ENCODE results near the gene HMCN2.

Gene HMCN2

DNA sequence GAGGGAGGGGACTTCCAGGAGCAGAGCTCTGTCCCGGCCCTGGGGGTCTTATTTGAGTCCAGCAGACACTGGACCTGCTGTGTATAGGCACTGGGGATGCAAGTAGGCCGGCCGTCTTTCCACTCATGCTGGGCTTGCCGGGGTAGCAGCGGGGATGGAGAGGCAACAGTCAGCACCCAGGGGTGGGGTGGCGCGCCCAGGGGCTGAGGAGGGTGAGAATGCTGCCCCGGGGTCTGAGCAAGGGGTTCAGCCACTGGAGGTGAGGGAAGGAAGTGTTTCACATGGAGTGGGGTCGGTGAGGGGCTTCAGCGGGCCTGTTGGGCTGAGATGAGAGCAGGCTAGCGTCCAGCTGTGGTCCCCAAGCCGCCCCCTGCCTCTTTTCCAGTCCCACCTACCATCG, 88.8 kb downstream of the HMCN2 start:
- in situ Hi-C loops (cut with MboI; ENCODE audit: low sequenced_read_pairs): no loop called here

DNA sequence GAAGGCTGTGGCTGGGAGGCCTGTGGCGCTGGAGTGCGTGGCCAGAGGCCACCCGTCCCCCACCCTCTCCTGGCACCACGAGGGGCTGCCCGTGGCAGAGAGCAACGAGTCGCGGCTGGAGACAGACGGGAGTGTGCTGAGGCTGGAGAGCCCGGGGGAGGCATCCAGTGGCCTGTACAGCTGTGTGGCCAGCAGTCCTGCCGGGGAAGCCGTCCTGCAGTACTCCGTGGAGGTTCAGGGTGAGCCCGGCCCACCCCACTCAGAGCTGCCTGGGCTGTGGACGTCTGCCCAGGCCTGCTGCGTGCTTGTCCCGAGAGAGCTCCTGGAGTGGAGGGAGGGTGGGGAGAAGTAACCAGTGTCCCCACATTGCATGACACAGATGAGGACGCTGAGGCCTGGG, 89.2 kb downstream of the HMCN2 start:
- in situ Hi-C loops (cut with MboI; ENCODE audit: low sequenced_read_pairs): no loop called here

DNA sequence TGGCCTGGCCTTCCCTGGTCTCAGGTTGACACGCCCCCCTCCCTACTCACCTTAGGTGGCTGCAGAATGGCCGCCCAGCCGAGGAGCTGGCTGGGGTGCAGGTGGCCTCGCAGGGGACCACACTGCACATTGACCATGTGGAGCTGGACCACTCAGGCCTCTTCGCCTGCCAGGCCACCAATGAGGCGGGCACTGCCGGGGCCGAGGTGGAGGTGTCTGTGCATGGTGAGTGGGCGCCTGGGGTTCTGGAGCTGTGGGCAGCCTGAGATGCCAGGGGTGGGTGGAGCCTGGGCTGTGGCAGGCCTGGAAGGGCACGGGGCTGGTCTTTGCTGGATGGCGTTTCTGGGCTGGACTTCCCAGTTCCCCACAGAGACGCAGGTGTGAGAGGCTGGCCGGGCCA, 90.5 kb downstream of the HMCN2 start:
- in situ Hi-C loops (cut with MboI; ENCODE audit: low sequenced_read_pairs): no loop called here

- in situ Hi-C loops (cut with MboI; ENCODE audit: low sequenced_read_pairs): no loop called here
Measured at GRCh38 chr9:130356877-130357584, 91.5 kb downstream of the HMCN2 start.

- in situ Hi-C loops (cut with MboI; ENCODE audit: low sequenced_read_pairs): no loop called here
Measured at GRCh38 chr9:130358928-130359327, 93.4 kb downstream of the HMCN2 start.

DNA sequence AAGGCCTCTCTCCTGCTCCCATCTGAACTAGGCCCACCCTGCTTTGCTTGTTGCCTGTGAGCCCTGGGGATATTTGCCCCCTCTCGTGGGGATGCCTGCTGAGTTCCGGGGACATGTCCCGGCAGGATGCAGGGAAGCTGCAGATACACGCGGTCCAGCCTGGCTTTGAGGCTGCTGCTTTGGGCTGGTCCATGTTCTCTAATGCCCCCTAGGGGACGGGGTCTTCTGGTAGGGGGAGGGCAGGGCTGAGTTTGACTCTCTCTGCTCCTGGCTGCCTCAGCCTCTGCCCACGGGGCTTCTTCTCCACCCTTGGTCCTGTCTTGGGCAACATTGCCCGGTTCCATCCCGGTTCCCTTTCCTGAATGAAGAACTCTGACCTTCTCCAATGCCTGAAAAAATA, 94.3 kb downstream of the HMCN2 start:
- in situ Hi-C loops (cut with MboI; ENCODE audit: low sequenced_read_pairs): no loop called here

GRCh38 chr9:130360672-130361071, 95.1 kb downstream of the HMCN2 start:
- in situ Hi-C loops (cut with MboI; ENCODE audit: low sequenced_read_pairs): no loop called here

GRCh38 chr9:130361873-130362362, 96.4 kb downstream of the HMCN2 start:
- in situ Hi-C loops (cut with MboI; ENCODE audit: low sequenced_read_pairs): no loop called here

GRCh38 chr9:130362691-130363090, 97.1 kb downstream of the HMCN2 start:
- in situ Hi-C loops (cut with MboI; ENCODE audit: low sequenced_read_pairs): no loop called here

DNA sequence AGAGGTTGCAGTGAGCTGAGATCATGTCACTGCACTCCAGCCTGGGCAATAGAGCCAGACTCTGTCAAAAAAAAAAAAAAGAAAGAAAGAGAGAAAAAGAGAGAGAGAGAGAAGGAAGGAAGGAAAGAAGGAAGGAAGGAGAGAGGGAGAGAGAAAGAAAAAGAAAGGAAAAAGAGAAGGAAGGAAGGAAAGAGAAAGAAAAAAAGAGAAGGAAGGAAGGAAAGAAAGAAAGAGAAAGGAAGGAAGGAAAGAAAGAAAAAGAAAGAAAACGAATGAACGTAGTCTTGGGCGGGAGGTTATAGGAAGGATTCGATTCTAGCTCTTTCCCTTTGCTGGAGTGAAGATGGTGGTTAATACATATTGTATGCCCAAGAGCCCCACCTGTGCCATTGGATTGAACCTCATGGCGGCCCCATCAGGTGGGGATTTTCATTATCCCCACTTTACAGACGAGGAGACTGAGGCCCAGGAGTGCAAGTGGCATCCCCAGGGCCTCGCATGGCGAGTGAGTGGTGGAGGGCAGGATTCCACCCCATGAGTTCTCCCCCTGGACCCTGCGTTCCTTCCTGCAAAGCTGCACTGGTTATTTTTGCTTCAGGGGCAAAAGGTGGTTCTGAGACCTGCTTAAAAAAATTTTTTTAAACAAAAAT, 98.3 kb downstream of the HMCN2 start:
- in situ Hi-C loops (cut with MboI; ENCODE audit: low sequenced_read_pairs): no loop called here

GRCh38 chr9:130364619-130365322, 99.2 kb downstream of the HMCN2 start:
- in situ Hi-C loops (cut with MboI; ENCODE audit: low sequenced_read_pairs): no loop called here

GRCh38 chr9:130365323-130365721, 99.8 kb downstream of the HMCN2 start:
- in situ Hi-C loops (cut with MboI; ENCODE audit: low sequenced_read_pairs): no loop called here

DNA sequence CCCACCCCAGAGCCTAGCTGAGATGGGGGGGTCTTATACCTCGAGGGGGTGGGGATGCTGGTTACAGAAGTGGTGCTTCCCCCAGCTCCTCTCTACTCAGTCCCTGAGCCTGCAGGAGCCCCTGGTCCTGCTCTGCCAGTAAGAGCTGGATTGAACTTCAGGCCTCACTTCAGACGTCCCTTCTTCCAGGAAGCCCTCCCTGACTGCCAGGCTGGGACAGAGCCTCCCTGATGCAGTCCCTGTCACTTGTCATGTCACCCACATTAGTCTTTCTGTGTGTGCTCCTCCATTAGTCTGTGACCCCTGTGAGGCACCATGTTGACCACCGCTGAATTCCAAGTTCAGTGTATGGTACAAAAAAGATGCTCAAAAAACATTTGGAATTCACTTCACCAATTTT, 100.5 kb downstream of the HMCN2 start:
- in situ Hi-C loops (cut with MboI; ENCODE audit: low sequenced_read_pairs): no loop called here

GRCh38 chr9:130366888-130367550, 101.5 kb downstream of the HMCN2 start:
- in situ Hi-C loops (cut with MboI; ENCODE audit: low sequenced_read_pairs): no loop called here

DNA sequence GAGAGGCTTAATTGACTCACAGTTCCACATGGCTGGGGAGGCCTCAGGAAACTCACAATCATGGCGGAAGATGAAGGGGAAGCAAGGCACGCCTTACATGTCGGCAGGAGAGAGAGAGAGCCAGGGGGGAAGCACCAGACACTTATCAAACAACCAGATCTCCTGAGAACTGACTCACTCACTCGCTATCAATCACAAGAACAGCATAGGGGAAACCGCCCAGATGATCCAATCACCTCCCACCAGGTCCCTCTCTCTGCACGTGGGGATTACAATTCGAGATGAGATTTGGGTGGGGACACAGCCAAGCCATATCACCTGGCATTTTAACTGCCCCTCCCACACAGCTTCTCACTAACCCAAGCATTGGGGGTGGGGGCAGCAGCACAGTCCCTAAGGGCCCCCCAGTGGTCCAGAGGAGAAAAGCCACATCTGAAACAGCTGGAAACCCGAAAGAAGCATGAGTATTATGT, 103.1 kb downstream of the HMCN2 start:
- in situ Hi-C loops (cut with MboI; ENCODE audit: low sequenced_read_pairs): no loop called here

- in situ Hi-C loops (cut with MboI; ENCODE audit: low sequenced_read_pairs): no loop called here
Measured at GRCh38 chr9:130370226-130370625, 104.7 kb downstream of the HMCN2 start.

DNA sequence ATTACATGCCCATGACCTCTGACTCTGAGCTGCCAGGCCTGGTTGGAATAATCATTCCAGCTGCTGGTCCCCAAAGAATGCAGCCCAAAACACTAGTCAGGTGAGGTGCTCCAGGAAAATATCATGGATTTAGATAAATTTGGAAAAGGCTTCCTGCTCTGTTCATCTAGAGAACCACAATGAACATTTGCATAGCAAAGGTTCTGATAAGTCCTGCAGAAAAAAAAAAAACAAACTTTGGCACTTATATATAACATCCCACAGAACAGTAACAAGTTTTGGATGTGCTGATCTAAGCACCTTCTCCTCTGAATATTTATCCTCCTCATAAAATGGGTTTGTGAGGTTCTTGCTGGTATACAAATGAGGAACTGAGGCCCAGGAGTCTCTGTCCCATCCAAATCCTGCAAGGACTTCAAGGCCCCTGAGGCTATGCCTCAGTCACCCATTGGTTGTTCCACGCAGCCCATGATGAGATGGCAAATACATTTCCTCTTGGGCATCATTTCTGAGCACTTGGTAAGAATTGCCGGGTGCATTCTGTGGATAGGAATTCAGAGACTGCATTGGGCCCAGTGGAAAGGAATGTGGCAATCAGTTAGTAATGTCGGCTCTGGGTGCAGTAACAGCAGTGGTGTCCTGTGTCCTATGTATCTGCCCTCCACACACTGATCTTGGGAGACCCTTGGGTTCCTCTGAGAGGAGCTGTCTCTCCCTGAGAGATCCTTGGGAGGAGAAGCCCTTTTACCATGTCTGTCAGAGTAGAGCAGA, 105.8 kb downstream of the HMCN2 start:
- in situ Hi-C loops (cut with MboI; ENCODE audit: low sequenced_read_pairs): no loop called here

DNA sequence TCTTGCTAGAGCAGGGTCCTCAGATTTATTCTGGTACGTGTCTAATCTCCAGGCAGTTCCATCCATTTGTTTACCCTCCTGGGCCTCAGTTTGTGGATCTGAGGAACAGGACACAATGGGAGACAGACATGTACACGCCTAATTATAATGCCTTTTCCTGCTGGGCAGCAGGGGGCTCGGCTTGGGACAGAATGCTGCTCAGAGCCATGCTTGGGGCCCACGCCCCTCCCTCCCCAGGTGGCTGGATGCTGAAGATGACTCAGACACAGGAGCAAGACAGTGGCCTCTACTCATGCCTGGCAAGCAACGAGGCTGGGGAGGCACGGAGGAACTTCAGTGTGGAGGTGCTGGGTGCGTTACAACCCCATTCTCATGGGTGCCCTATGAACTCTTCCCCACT, 106.5 kb downstream of the HMCN2 start:
- in situ Hi-C loops (cut with MboI; ENCODE audit: low sequenced_read_pairs): no loop called here

GRCh38 chr9:130373679-130374325, 108.2 kb downstream of the HMCN2 start:
- in situ Hi-C loops (cut with MboI; ENCODE audit: low sequenced_read_pairs): no loop called here

DNA sequence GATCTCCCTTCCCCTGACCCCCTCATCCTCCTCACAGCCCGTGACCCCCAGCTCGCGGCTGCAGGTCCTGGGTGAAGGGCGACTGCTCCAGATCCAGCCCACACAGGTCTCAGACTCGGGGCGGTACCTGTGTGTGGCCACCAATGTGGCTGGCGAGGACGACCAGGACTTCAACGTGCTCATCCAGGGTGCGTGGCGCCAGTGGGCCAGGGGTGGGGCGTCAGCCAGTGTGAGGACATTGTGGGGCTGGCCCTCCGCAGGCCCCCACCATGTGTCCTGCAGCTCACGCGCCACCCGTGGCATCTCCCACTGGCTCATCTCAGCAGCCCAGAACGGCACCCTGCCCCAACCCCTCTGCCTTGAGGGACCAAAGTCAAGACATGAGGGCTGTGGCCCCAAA, 112.1 kb downstream of the HMCN2 start:
- in situ Hi-C loops (cut with MboI; ENCODE audit: low sequenced_read_pairs): no loop called here

All from HL-60/S4 (cell line).